Pancreas (tissue), 10 donors: ENCODE measurements around the gene STX18. TPM values are rescaled to one million over a fixed set of nuclear protein-coding genes. Genes with fewer than 3 reads are reported as not detected.
A peak's percentile ranks its signal among the peaks of the same experiment; 100 is the strongest.

Source experiments
- ATAC-seq, 4 donors: fragments of 200-7000 bp; cut with Tn5 transposase; one replicate each; pipeline versions ENCODE4 v1.8.0 to v1.9.1; 2020; ENCODE audit warnings: mild to moderate bottlenecking in 4 of 4, moderate library complexity in 4 of 4
- DNase-seq, 6 donors: peaks; one replicate each; pipeline ENCODE4 v3.0.0-alpha.2; 2020
- FAIRE-seq: peaks from 2 replicates; lab custom pipeline; 2012; peaks lifted over from hg19 to GRCh38; lab: Jason Lieb, UNC
- H3K27ac ChIP-seq, 4 donors: fragments of 200-600 bp; sonication (generic); 1 replicate in 3 of 4; 2 replicates in 1 of 4; pipeline versions ENCODE4 v1.5.0 to v1.8.0; 2020
- H3K27me3 ChIP-seq, 4 donors: fragments of 200-600 bp; one replicate each; pipeline ENCODE4 v1.8.0; 2021
- H3K36me3 ChIP-seq, 3 donors: fragments of 200-600 bp; sonication (generic) in 1 of 3; one replicate each; pipeline versions ENCODE4 v1.5.0 to v1.8.0; 2020 to 2021
- H3K4me1 ChIP-seq, 3 donors: fragments of 200-600 bp; one replicate each; pipeline ENCODE4 v1.8.0; 2021
- H3K4me3 ChIP-seq, 4 donors: fragments of 200-600 bp; sonication (generic) in 2 of 4; one replicate each; pipeline versions ENCODE4 v1.5.0 to v1.8.0; 2020 to 2021
- H3K9me3 ChIP-seq, 4 donors: fragments of 200-600 bp; one replicate each; pipeline ENCODE4 v1.8.0; 2021
- CTCF ChIP-seq, 4 donors: fragments of 200-600 bp; sonication (generic) in 3 of 4; IDR thresholded peaks; one replicate each; pipeline versions ENCODE4 v1.5.0 to v1.8.0; 2021; ENCODE audit warnings: antibody characterized with exemption in 4 of 4
- WGBS, 2 donors: extraction: QIAGEN DNeasy Blood & Tissue Kit; methylation state at CpG; one replicate each; pipeline ENCODE4 v1.1.7; 2013; 5-methylcytosine and 5-hydroxymethylcytosine counted together
- intact Hi-C, 3 donors: fragments of 100-400 bp; cut with DNase I; formaldehyde crosslinking; loops; one replicate each; pipeline versions ENCODE4 v1.11.1 to v1.14.2; 2022
- polyA plus RNA-seq, 2 donors: library from polyadenylated mRNA; stranded (reverse); fragments of 200-250 nt; gene quantifications; one replicate each; pipeline ENCODE4 v1.2.3, GENCODE V29; 2013
- total RNA-seq, 6 donors: library from RNA; stranded (reverse); fragmentation: NEBNext Ultra II Directional in 4 of 6; extraction: Animal tissue kit (Norgen Biotek cat#: 25700) in 4 of 6; gene quantifications; one replicate each; pipeline versions ENCODE4 v1.2.1 to v1.2.4, GENCODE V29; 2021 to 2023
- donor health status: healthy with polysubstance abuse.
- donor health status: DM: no; HTN: no; CAD: no; lungs with moderate emphysema.
- donor health status: DM: no; HTN: no; CAD: no.
- donor health status: control.
- donor health status: control.
- donor health status: Bipolar disorder and iron deficiency.
- donor health status: DM: yes; HTN: yes; CAD: no.
- donor health status: DM: no; HTN: no; CAD: no.
- donor health status: DM: no; HTN: no; CAD: no.
- donor health status: DM: yes; HTN: yes; CAD: no.

STX18 gene
- total and polyA plus RNA-seq, 8 donors: 13.6 to 35.9 (median 19.0) TPM

- intact Hi-C loops: no loop called here
- H3K36me3 ChIP-seq: peaks cover 3 to 25% (median 21%) of the 10 kb centered on the region in 3 donors
- H3K4me1 ChIP-seq: no peaks in the 10 kb centered on the region
- DNase-seq (peak in 2 of 6 donors; percentile 28 to 40), FAIRE-seq (no peak), ATAC-seq (no peak)
- H3K27ac ChIP-seq: no peak overlapping the region
- 90 to 91% methylated on average over 27 of the region's 27 CpGs for WGBS, 2 donors
- no peak overlapping the region for H3K4me3 ChIP-seq
- H3K9me3 ChIP-seq: no peaks in the 10 kb centered on the region
- no peak for TF ChIP-seq CTCF (IDR thresholded peaks at IDR 0.05)
- H3K27me3 ChIP-seq: no peaks in the 10 kb centered on the region
These were observed 125.7 kb downstream of the STX18 start for GRCh38 chr4:4415806-4416805.

- 95 to 97% methylated on average over 19 of the region's 19 CpGs for WGBS, 2 donors
- Histone ChIP-seq H3K4me1 (no peaks in the 10 kb centered on the region), H3K9me3 (no peaks in the 10 kb centered on the region), H3K4me3 (no peak overlapping the region), H3K27me3 (no peaks in the 10 kb centered on the region), H3K36me3 (peaks cover 0 to 20% (median 13%) of the 10 kb centered on the region in 3 donors), H3K27ac (no peak overlapping the region)
- intact Hi-C loops: no loop called here
- no peak for ATAC-seq
- TF ChIP-seq CTCF (IDR thresholded peaks at IDR 0.05): no peak
- peak in 2 of 6 donors; percentile 37 to 43 for DNase-seq
- FAIRE-seq: no peak
These were observed 126.6 kb downstream of the STX18 start for GRCh38 chr4:4415107-4415805.

GRCh38 chr4:4413806-4414205 lies 128.0 kb downstream of the STX18 start:
- intact Hi-C loops: no loop called here
- no peak for TF ChIP-seq CTCF (IDR thresholded peaks at IDR 0.05)
- FAIRE-seq: no peak
- no peaks in the 10 kb centered on the region for H3K4me1 ChIP-seq
- no peak overlapping the region for H3K27ac ChIP-seq
- no peak for DNase-seq
- H3K36me3 ChIP-seq: peaks cover 0 to 6% (median 2%) of the 10 kb centered on the region in 3 donors
- H3K27me3 ChIP-seq: no peaks in the 10 kb centered on the region
- no peak overlapping the region for H3K4me3 ChIP-seq
- no peak for ATAC-seq
- WGBS, 2 donors: 86 to 89% methylated on average over 4 to 7 of the region's 7 CpGs
- no peaks in the 10 kb centered on the region for H3K9me3 ChIP-seq

- peaks cover 0 to 1% (median 0%) of the 10 kb centered on the region in 3 donors for H3K36me3 ChIP-seq
- ATAC-seq (no peak), DNase-seq (peak in 1 of 6 donors; percentile 35), FAIRE-seq (no peak)
- 86 to 87% methylated on average over 10 of the region's 10 CpGs for WGBS, 2 donors
- H3K9me3 ChIP-seq: no peaks in the 10 kb centered on the region
- H3K4me1 ChIP-seq: no peaks in the 10 kb centered on the region
- TF ChIP-seq CTCF (IDR thresholded peaks at IDR 0.05): no peak
- no peak overlapping the region for H3K27ac ChIP-seq
- H3K4me3 ChIP-seq: no peak overlapping the region
- H3K27me3 ChIP-seq: no peaks in the 10 kb centered on the region
- intact Hi-C loops: no loop called here
These were observed 128.5 kb downstream of the STX18 start for GRCh38 chr4:4413373-4413725.
